HG03469 (cell line): ENCODE measurements around the gene SLC25A38.

Experiments
- ATAC-seq: cut with Tn5 transposase; IDR thresholded peaks from one replicate; pipeline ENCODE4 v1.9.1; 2021; ENCODE audit warnings: mild to moderate bottlenecking, moderate library complexity, moderate number of reproducible peaks; ENCODE audit not compliant: unreplicated experiment

SLC25A38 gene

DNA sequence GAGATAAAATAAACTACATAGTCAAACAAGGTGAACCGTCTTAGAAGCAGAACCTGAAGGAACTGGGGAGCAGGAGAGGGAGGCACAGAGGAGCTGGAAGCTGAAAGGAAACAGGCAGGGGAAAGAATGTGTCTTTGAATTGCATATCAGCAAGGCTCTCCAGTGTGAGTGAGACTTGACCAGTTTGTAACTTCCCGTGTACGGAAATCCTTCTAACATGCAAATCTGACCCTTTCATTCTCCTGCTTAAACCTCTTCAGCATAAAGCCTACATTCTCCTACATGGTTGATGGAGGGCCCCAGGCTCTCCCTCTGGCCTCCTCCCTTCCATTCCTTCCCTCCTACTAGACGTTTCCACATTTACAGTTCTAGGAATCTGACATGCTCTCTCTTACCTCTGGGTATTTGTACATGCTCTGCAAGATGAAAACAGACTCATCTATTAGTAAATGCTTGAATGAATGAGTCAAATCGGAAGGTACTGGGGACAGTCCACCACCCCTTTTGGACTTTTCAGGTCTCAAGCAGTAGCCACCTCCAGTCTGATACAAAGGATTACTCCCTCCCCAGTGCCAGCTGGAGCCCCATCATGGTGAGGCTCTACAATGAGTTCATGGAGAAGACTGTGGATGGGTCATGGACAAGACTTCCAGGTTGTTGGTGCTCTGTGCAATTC, 6.1 kb upstream of the SLC25A38 start:
- ATAC-seq = no peak

DNA sequence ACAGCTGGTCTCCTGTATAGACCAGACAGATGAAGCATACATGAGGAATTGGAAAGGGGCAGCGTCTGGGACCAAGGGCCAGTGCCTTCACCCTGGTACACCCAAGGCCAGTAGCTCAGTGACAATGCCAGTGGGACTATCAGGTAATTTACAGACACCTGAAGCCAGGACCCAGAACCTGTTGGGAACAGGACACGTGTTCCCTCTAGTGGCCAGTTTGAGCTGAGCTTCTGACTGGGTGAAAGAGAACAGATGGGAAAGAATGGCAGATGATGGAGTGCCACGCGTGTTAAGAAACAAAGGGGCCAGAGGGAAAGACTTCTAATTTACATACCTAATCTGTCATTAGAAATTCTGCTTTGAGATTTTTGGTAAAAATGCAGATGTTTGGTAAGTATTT, 5.1 kb upstream of the SLC25A38 start:
- peak; percentile 63 for ATAC-seq

GRCh38 chr3:39378957-39379777, 4.0 kb upstream of the SLC25A38 start:
- ATAC-seq = no peak

DNA sequence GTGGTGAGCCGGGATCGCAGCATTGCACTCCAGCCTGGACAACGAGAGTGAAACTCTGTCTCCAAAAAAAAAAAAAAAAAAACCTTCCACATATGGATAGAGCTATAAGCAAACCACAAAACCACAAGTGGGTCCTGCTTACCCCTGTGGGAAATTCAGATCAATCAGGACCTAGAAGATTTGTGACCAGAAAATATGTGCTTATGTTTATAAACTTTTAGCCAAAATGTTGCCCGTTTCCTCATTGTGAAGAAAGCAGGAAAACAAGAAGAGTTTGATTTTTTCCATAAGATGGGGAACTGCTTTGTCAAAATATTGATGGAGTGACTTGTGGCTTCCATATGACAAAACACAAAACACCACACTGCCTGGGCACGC, 3.4 kb upstream of the SLC25A38 start:
- no peak for ATAC-seq

DNA sequence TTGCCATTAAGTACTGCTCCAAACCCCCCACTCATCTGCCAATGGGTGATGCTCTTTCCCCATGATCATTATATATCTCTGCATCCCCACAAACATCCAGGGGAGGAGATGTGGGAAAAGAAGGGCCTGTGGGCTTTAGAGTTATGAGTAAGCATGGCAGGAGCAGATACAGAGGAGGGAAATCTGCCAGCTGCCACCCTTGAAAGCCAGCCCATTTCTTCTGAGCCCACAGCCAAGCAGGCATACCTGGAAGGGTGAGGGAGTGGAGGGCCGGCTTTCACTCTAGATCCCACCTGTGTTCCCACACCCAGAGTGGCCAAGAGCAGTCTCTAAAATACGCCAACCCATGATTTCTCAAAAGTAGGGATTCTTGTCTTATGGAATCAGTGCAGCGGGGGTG, 1.7 kb upstream of the SLC25A38 start:
- no peak for ATAC-seq

- ATAC-seq = peak; percentile 66
These were observed 903 bp downstream of the SLC25A38 start for GRCh38 chr3:39383881-39384664.

DNA sequence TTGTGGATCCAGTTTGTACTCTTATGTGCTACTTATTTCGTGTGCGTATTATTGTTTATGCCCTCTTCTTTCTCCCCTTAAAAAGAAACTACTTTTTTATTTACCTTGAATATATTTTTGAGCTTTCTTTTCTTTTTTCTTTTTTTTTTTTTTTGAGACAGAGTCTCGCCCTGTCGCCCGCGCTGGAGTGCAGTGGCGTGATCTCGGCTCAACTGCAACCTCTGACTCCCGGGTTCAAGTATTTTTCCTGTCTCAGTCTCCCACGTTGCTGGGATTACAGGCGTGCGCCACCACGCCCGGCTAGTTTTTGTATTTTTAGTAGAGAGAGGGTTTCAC, 1.5 kb downstream of the SLC25A38 start:
- no peak for ATAC-seq

DNA sequence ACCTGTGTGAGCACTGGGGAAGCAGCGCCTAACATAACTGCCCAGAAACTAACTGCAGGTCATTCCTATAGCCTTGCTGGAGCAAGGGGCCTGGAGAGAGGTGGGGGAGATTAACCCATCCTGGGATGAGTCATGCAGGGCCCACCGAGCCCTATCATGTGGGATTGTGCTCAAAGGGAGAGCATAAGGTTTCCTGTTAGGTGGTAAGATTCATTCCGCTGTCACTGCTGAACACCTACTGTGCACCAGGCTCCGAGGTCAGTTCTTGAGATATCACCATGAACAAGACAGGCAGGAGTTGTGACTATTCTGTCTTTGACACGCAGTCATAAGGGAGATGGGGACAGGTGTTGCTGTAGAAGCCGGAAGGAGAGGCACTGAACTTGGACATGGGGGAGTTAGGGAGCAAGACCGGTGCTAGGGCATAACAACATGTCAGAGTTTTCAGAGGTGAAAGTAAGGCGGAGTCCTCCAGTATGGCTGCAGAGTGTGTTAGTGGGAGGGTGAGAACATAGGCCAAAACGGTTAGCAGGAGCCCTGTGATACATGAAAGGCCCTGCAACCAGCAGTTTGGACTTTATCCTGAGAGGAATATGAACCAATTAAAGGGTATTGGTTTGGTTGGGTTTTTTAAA, 2.4 kb downstream of the SLC25A38 start:
- ATAC-seq = no peak

DNA sequence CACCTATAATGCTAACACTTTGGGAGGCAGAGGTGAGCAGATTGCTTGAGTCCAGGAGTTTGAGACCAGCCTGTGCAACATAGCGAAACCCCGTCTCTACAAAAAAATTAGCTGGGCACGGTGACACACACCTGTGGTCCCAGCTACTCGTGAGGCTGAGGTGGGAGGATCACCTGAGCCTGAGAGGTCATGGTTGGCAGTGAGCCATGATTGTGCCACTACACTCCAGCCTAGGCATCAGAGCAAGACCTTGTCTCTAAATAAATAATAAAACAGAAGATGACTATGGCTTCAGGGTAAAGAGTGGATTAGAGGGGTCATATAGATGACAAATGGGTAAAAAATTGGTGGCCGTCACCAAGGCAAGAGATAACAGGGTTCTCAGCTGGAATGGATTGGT, 3.1 kb downstream of the SLC25A38 start:
- ATAC-seq = no peak

- no peak for ATAC-seq
These were observed 4.3 kb downstream of the SLC25A38 start for GRCh38 chr3:39387411-39387975.

DNA sequence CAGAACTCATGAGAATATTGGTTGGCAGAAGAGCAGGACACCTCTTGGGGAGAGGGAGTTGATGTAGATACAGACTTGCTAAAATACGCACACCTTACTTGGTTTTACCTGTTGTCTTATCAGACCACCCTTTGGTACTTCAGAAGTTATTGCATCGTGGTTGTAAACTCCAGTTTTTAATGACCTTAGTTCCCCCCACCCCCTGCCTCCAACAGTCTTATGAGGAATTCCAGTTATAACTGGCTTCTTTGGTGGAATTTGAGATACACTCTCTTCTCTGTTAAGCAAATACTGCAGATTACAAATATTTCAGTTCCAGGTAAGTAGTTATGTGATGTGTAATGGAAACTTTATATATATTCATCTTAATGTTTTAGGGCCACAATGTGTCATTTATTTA, 5.0 kb downstream of the SLC25A38 start:
- no peak for ATAC-seq

- peak; percentile 55 for ATAC-seq
These were observed 5.6 kb downstream of the SLC25A38 start for GRCh38 chr3:39388741-39389248.

DNA sequence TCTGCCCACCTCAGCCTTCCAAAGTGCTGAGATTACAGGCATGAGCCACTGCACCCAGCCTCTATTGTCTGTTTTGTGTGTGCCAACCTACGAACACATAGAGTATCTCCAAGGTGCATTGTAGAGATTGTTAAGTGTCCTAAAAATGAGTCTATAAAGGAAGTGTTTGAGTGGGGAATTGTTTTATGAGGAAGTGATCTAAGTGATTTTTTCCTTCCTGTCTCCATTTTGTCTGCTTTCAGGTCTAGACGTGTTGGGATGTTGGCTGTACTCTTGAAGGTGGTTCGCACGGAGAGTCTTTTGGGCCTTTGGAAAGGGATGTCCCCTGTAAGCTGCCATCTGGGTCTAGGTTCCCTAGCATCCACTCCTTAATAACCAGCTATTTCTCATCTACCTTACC, 7.0 kb downstream of the SLC25A38 start:
- ATAC-seq = no peak

- no peak for ATAC-seq
These were observed 13.5 kb downstream of the SLC25A38 start for GRCh38 chr3:39396690-39397089.

DNA sequence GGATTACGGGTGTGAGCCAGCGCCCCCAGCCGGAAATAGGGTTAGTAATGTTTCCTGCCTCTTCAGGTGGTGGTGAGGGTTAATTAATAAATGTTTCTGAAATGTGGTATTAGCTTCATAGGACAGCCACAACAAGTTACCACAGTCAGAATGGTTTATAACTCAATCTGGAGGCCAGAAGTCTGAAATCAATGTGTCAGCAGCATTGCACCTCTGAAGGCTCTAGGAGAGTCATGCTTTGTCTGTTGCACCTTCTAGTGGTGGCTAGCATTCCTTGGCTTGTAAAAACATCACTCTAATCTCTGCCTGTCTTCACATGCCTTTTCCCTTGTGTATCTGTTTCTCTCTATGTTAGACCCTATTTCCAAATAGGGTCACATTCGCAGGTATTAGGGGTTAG, 15.5 kb downstream of the SLC25A38 start:
- ATAC-seq = no peak

DNA sequence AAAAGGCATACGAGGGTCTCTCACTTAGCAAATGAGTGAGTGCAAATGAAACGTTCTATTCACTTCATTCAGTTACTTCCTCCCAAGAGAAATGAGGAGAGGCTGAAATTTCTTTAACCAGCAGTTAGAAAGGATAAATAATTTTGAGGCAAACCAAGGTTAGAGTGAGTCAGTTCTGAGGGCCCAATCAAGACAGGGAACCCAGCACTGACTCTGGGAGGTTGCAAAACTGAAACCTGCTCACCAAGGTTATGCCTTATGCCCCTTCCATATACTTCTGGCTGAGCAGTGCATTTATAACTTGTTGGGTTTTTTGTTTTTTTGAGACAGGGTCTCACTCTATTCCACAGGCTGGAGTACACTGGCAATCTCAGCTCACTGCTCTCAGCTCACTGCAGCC, 18.8 kb downstream of the SLC25A38 start:
- no peak for ATAC-seq

GRCh38 chr3:39404943-39405686, 21.9 kb downstream of the SLC25A38 start:
- no peak for ATAC-seq

- ATAC-seq = no peak
These were observed 22.7 kb downstream of the SLC25A38 start for GRCh38 chr3:39405687-39406367.
